Measurements from ENCODE around the gene SBNO1.

The SBNO1 gene

DNA sequence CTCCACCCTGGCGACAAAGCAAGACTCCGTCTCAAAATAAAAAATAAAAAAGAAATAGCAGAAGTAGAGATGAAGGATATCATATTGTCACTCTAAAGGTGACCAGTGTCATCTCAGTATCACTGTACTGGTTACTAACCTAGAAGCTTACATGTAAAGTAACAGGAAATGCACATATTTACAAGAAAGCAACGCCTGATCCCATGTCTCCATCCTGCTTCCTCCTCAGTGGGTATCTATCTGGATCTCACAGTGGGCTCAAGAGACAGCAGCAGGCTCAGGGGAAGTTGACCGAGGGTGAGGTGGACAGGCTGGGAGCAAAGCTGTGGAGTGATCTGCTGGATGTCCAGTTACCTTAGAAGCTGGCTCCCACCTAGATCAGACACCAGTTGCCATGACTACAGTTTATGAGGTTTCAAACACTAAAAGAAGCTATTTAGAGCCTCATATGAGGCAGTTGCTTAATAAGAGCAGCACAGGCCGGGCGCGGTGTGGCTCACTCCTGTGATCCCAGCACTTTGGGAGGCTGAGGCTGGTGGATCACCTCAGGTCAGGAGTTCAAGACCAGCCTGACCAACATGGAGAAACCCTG, 120.9 kb downstream of the SBNO1 start:
- DNase-seq, result no peak

- DNase-seq, result peak; percentile 35
Measured at GRCh38 chr12:123242116-123242904, 122.3 kb downstream of the SBNO1 start.
